Measurements from ENCODE around the gene TMEM63B. TPM values are rescaled to one million over a fixed set of nuclear protein-coding genes. Genes with fewer than 3 reads are reported as not detected.
A peak's percentile ranks its signal among the peaks of the same experiment; 100 is the strongest.

Gene TMEM63B
- total and polyA plus RNA-seq, 9 of the 15 experiments (the other 6 are each of a cell fraction or from before 2014, with no cell fraction given): 0.14 to 39.4 (median 14.4) TPM

- intact Hi-C loops (cut with micrococcal nuclease): no loop called here
- no peak overlapping the region for H3K27ac ChIP-seq (ENCODE audit: extremely low read depth, low read depth, low read length)
- H3K9me1 ChIP-seq (ENCODE audit: control insufficient read depth, insufficient read depth, low read length): no peaks in the 10 kb centered on the region
- BruUV-seq (replicated peaks): no TSS peak
- peak overlapping the region in 1 of 2 experiments; percentile 38; a peak in 2 of 4 replicates for H3K9ac ChIP-seq (ENCODE audit: insufficient read depth in 1 of 2, low read depth in 2 of 2, low read length in 2 of 2)
- FAIRE-seq: no peak
- H3K79me2 ChIP-seq (ENCODE audit: control insufficient read depth, insufficient read depth, low read length): no peaks in the 10 kb centered on the region
- no peak overlapping the region for H3K4me3 ChIP-seq
- no peak for DNase-seq (ENCODE audit: extremely low read depth in 1 of 4, low spot score in 3 of 4)
- no peaks in the 10 kb centered on the region for H4K20me1 ChIP-seq (replicated peaks; ENCODE audit: control insufficient read depth, insufficient read depth, low read length)
- H3K36me3 ChIP-seq (ENCODE audit: control insufficient read depth, insufficient read depth, low read length): no peaks in the 10 kb centered on the region
- H3K4me2 ChIP-seq (ENCODE audit: insufficient read depth, low read length): no peak overlapping the region
- peaks cover 2 to 21% of the 10 kb centered on the region in 2 experiments; a peak in 2 of 5 replicates for H3K27me3 ChIP-seq (ENCODE audit: control insufficient read depth in 2 of 2, insufficient read depth in 2 of 2, low read length in 2 of 2)
- in situ Hi-C loops (cut with MboI): no loop called here
- peaks cover 2 to 18% of the 10 kb centered on the region in 2 experiments; a peak in 3 of 5 replicates for H3K4me1 ChIP-seq (replicated peaks in 1 of 2; ENCODE audit: control insufficient read depth in 2 of 2, insufficient read depth in 2 of 2, low read length in 2 of 2)
- CTCF ChIA-PET (ENCODE audit: low intra/inter-chr PET ratio): interaction anchor here (0.6 kb wide), 1 partner anchor 83 kb away, joined by 3 read pairs; no protein-coding TSS in a partner anchor
- no peak overlapping the region for H2AFZ ChIP-seq (ENCODE audit: low read depth, low read length)
- no peak for ATAC-seq
- 27% methylated on average over 15 of the region's 15 CpGs for WGBS (ENCODE audit: insufficient coverage, low coverage, missing lambda C conversion rate)
- H3K9me3 ChIP-seq (replicated peaks; ENCODE audit: control insufficient read depth, insufficient read depth, low read depth, low read length): no peaks in the 10 kb centered on the region
- POLR2A ChIA-PET: interaction anchor here (0.8 to 1.6 kb wide), 6 partner anchors 9 to 70 kb away, joined by 3 to 7 read pairs (median 4); partner anchors contain the start of gene HSP90AB1
- TF ChIP-seq CHD1 (IDR thresholded peaks at IDR 0.05; ENCODE audit: low read length) (no peak), HIVEP1 (CRISPR knock-in tag; IDR thresholded peaks at IDR 0.05) (no peak), SNIP1 (IDR thresholded peaks at IDR 0.05; ENCODE audit: low read depth) (no peak), NR2C2 (CRISPR knock-in tag; IDR thresholded peaks at IDR 0.05) (no peak), NR2C2 (tag; IDR thresholded peaks at IDR 0.05) (no peak), RBM22 (IDR thresholded peaks at IDR 0.05; ENCODE audit: low read depth, low read length, poor library complexity, severe bottlenecking) (no peak), WHSC1 (IDR thresholded peaks at IDR 0.05; ENCODE audit: low read length) (no peak), POLR2H (tag; IDR thresholded peaks at IDR 0.05; ENCODE audit: low read depth) (no peak), ZNF655 (CRISPR knock-in tag; IDR thresholded peaks at IDR 0.05) (no peak), ZNF354B (CRISPR knock-in tag; IDR thresholded peaks at IDR 0.05) (no peak), ZNF239 (CRISPR knock-in tag; IDR thresholded peaks at IDR 0.05) (no peak), KDM4B (IDR thresholded peaks at IDR 0.05; ENCODE audit: borderline replicate concordance in 2 of 2, low read depth in 1 of 2) (no peak), PURB (CRISPR knock-in tag; IDR thresholded peaks at IDR 0.05; ENCODE audit: low read depth) (no peak), THRA (IDR thresholded peaks at IDR 0.05) (no peak), ZNF436 (CRISPR knock-in tag; IDR thresholded peaks at IDR 0.05) (no peak), POLR2B (IDR thresholded peaks at IDR 0.05; ENCODE audit: low read depth, partially characterized antibody) (no peak), ZNF277 (CRISPR knock-in tag; IDR thresholded peaks at IDR 0.05; ENCODE audit: borderline replicate concordance) (no peak), POLR3G (IDR thresholded peaks at IDR 0.05; ENCODE audit: extremely low read depth, insufficient read length, insufficient replicate concordance) (no peak)
Observed at GRCh38 chr6:44176130-44176761, 48.9 kb downstream of the TMEM63B start.
